ENCODE results near the gene YWHAQ. TPM values are rescaled to one million over a fixed set of nuclear protein-coding genes. Genes with fewer than 3 reads are reported as not detected.

YWHAQ gene
- total RNA-seq, 3 donors from 2014 or later (not counting 1 experiment from before 2014, with no cell fraction given) = 227 to 240 (median 238) TPM

DNA sequence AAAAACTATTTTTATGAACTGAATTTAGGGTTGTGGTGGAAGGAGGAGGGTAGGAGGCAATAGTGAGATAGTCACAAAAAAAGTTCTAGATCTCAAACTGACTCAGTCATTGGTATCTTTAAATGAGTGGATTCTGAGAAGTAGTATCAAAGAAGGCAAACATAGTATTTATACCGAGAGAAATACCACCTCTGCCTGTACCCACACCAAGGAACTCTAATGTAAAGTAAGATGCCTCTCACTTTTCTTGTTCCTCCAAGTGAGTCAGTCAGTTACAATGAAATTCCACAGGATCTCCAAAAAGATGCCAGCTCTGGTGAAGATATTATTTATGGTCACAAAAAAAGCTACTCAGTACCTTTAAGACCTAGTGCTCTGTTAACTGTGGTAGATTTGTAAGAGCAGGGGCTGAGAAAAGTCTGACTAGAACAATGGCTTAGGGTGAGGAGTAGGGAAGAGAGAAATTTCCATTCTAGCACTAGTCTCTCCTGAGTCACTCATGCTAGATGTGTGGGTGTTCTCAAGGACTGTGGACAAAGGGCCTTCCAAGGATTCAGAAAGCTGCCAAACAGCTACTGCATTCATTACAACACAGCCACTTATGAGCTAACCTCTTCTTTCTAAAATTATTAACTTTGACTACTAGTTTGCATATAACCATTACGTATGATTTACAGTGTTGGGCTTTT, 36.3 kb downstream of the YWHAQ start:
- no peak overlapping the region for H3K4me3 ChIP-seq (ENCODE audit: low read length)
- H3K27ac ChIP-seq (ENCODE audit: low read length) = no peak overlapping the region
- H3K4me1 Mint-ChIP-seq = peaks cover 68 to 76% of the 10 kb centered on the region in 2 donors
- H3K27me3 ChIP-seq (ENCODE audit: control insufficient read depth, insufficient read depth, low read length) = no peaks in the 10 kb centered on the region
- 93% methylated on average over 1 of the region's 2 CpGs for WGBS (ENCODE audit: insufficient coverage)
- no peaks in the 10 kb centered on the region for H3K9me3 Mint-ChIP-seq
- intact Hi-C loops (cut with micrococcal nuclease) = loop anchor here (5.0 kb wide), 1 partner anchor 37 kb away; the partner anchor contains the start of gene ADAM17
- peak overlapping the region; percentile 22 for H3K4me3 Mint-ChIP-seq
- H3K4me1 ChIP-seq (ENCODE audit: control insufficient read depth, insufficient read depth, low read length) = peaks cover 21% of the 10 kb centered on the region
- H3K27me3 Mint-ChIP-seq (ENCODE audit: low read depth in 2 of 2) = no peaks in the 10 kb centered on the region
- no peaks in the 10 kb centered on the region for H3K9me3 ChIP-seq (ENCODE audit: control insufficient read depth, insufficient read depth, low read length)
- H3K27ac Mint-ChIP-seq = peak overlapping the region; percentile 25 to 85
- TF ChIP-seq, protein P1, sequence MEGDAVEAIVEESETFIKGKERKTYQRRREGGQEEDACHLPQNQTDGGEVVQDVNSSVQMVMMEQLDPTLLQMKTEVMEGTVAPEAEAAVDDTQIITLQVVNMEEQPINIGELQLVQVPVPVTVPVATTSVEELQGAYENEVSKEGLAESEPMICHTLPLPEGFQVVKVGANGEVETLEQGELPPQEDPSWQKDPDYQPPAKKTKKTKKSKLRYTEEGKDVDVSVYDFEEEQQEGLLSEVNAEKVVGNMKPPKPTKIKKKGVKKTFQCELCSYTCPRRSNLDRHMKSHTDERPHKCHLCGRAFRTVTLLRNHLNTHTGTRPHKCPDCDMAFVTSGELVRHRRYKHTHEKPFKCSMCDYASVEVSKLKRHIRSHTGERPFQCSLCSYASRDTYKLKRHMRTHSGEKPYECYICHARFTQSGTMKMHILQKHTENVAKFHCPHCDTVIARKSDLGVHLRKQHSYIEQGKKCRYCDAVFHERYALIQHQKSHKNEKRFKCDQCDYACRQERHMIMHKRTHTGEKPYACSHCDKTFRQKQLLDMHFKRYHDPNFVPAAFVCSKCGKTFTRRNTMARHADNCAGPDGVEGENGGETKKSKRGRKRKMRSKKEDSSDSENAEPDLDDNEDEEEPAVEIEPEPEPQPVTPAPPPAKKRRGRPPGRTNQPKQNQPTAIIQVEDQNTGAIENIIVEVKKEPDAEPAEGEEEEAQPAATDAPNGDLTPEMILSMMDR (IDR thresholded peaks at IDR 0.05) = no peak
- peaks cover 24% of the 10 kb centered on the region for H3K36me3 ChIP-seq (ENCODE audit: control insufficient read depth, insufficient read depth, low read length)
- H3K36me3 Mint-ChIP-seq = peaks cover 13% of the 10 kb centered on the region
- ATAC-seq (peak; percentile 19 to 35 (median 21)), DNase-seq (no peak)

DNA sequence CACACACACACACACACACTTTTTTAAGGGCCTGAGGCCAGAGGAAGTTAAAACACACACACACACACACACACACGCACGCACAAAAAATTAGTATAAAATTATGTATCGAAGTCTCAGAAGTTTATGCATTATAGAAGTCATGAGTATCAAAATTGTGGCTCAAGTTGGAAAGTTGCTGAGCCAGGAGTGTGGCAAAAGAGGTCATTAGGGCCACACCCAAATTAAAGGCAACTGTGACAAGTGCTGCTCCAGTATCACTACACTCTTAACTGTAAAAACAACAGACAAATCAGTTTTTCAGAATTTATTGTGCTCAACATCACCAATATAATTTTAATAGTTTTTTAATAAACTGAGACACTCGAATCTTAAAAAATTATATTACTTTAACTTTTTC, 36.9 kb downstream of the YWHAQ start:
- peak overlapping the region; percentile 25 to 85 for H3K27ac Mint-ChIP-seq
- Histone ChIP-seq H3K27ac (ENCODE audit: low read length) (no peak overlapping the region), H3K4me3 (ENCODE audit: low read length) (no peak overlapping the region)

DNA sequence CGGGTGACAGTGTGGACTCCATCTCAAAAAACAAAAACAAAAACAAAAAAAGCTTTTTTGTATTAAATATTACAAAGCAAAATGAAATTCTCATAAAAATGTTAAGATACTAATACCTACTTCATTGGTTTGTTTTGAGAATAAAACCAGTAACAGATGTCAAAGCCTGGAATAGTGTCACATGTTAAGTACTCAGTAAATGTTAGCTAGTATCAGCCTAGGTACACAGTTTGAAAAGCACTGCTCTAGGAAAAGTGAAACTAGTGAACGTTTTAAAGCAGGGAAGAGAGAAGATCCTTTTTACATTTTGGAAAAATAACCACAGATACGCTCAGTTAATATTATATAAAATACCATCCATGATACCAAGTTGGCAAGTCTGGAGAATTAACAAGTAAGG, 38.1 kb downstream of the YWHAQ start:
- Histone ChIP-seq H3K27ac (ENCODE audit: low read length) (no peak overlapping the region), H3K4me1 (ENCODE audit: control insufficient read depth, insufficient read depth, low read length) (peaks cover 21% of the 10 kb centered on the region), H3K4me3 (ENCODE audit: low read length) (no peak overlapping the region), H3K9me3 (ENCODE audit: control insufficient read depth, insufficient read depth, low read length) (no peaks in the 10 kb centered on the region), H3K36me3 (ENCODE audit: control insufficient read depth, insufficient read depth, low read length) (peaks cover 37% of the 10 kb centered on the region), H3K27me3 (ENCODE audit: control insufficient read depth, insufficient read depth, low read length) (no peaks in the 10 kb centered on the region)
- H3K9me3 Mint-ChIP-seq = no peaks in the 10 kb centered on the region
- no peak for ATAC-seq
- no CpG with 5 or more reads among the region's 3 CpGs for WGBS (ENCODE audit: insufficient coverage)
- intact Hi-C loops (cut with micrococcal nuclease) = loop anchor here (5.0 kb wide), 1 partner anchor 35 kb away; the partner anchor contains the start of gene ADAM17
- H3K4me3 Mint-ChIP-seq = no peak overlapping the region
- no peaks in the 10 kb centered on the region for H3K36me3 Mint-ChIP-seq
- H3K27ac Mint-ChIP-seq = peak overlapping the region in 1 of 2 donors; percentile 41
- no peaks in the 10 kb centered on the region for H3K27me3 Mint-ChIP-seq (ENCODE audit: low read depth in 2 of 2)
- no peak for DNase-seq
- TF ChIP-seq, protein P1 (IDR thresholded peaks at IDR 0.05) = no peak
- peaks cover 51 to 61% of the 10 kb centered on the region in 2 donors for H3K4me1 Mint-ChIP-seq

More for the DNA sequence above, 36.9 kb downstream of the YWHAQ start:
- no peaks in the 10 kb centered on the region for H3K9me3 ChIP-seq (ENCODE audit: control insufficient read depth, insufficient read depth, low read length)
- TF ChIP-seq, protein P1 (IDR thresholded peaks at IDR 0.05) = no peak
- Mint-ChIP-seq H3K4me1 (peaks cover 63 to 70% of the 10 kb centered on the region in 2 donors), H3K36me3 (peaks cover 8% of the 10 kb centered on the region), H3K27me3 (ENCODE audit: low read depth in 2 of 2) (no peaks in the 10 kb centered on the region), H3K4me3 (peak overlapping the region; percentile 61), H3K9me3 (no peaks in the 10 kb centered on the region)
- no peak for DNase-seq
- H3K27me3 ChIP-seq (ENCODE audit: control insufficient read depth, insufficient read depth, low read length) = no peaks in the 10 kb centered on the region
- intact Hi-C loops (cut with micrococcal nuclease) = loop anchor here (5.0 kb wide), 1 partner anchor 37 kb away; the partner anchor contains the start of gene ADAM17
- WGBS (ENCODE audit: insufficient coverage) = 86% methylated on average over 1 of the region's 4 CpGs
- peaks cover 21% of the 10 kb centered on the region for H3K4me1 ChIP-seq (ENCODE audit: control insufficient read depth, insufficient read depth, low read length)
- no peak for ATAC-seq
- H3K36me3 ChIP-seq (ENCODE audit: control insufficient read depth, insufficient read depth, low read length) = peaks cover 27% of the 10 kb centered on the region

Measured in natural killer cell (primary cell).